Loucy (cell line): ENCODE results near the gene PEX19.

Experiments used
- H2AFZ ChIP-seq: fragments of 200-600 bp; sonication (generic); 2 replicates; pipeline ENCODE4 v1.6.0; 2016; ENCODE audit warnings: antibody characterized with exemption, mild to moderate bottlenecking, low read length, moderate library complexity
- H3F3A ChIP-seq: fragments of 200-600 bp; 2 replicates; pipeline ENCODE4 v1.6.0; 2016; ENCODE audit warnings: antibody characterized with exemption, low read depth, mild to moderate bottlenecking
- H3K27me3 ChIP-seq: fragments of 200-600 bp; sonication (generic); 2 replicates; pipeline ENCODE4 v1.6.1; 2014; ENCODE audit warnings: low read length, mild to moderate bottlenecking; ENCODE audit not compliant: insufficient read depth, poor library complexity, severe bottlenecking
- H3K36me3 ChIP-seq: fragments of 200-600 bp; sonication (generic); 2 replicates; pipeline ENCODE4 v1.6.1; 2016; ENCODE audit warnings: low read length; ENCODE audit not compliant: insufficient read depth
- H3K4me1 ChIP-seq: fragments of 200-600 bp; sonication (generic); 2 replicates; pipeline ENCODE4 v1.5.1; 2014; ENCODE audit warnings: low read length, mild to moderate bottlenecking; ENCODE audit not compliant: insufficient read depth, poor library complexity, severe bottlenecking
- H3K4me2 ChIP-seq: fragments of 200-600 bp; sonication (generic); 2 replicates; pipeline ENCODE4 v1.6.0; 2014; ENCODE audit warnings: antibody characterized with exemption, low read length, low read depth, mild to moderate bottlenecking; ENCODE audit not compliant: poor library complexity, severe bottlenecking
- H3K4me3 ChIP-seq: fragments of 200-600 bp; sonication (generic); 2 replicates; pipeline ENCODE4 v1.5.1; 2014; ENCODE audit warnings: low read length, mild to moderate bottlenecking, mixed read lengths; ENCODE audit not compliant: poor library complexity, severe bottlenecking
- H3K79me2 ChIP-seq: fragments of 200-600 bp; sonication (generic); 2 replicates; pipeline ENCODE4 v1.6.1; 2014; ENCODE audit warnings: low read length; ENCODE audit not compliant: insufficient read depth
- H3K9ac ChIP-seq: fragments of 200-600 bp; sonication (generic); 2 replicates; pipeline ENCODE4 v1.6.0; 2014; ENCODE audit warnings: mild to moderate bottlenecking, low read depth, low read length, moderate library complexity; ENCODE audit not compliant: poor library complexity, severe bottlenecking
- H3K9me2 ChIP-seq: fragments of 200-600 bp; sonication (generic); replicated peaks from 2 replicates; pipeline ENCODE4 v1.6.1; 2016; ENCODE audit warnings: low read depth, low read length, mixed read lengths
- H3K9me3 ChIP-seq: fragments of 200-600 bp; sonication (generic); 2 replicates; pipeline ENCODE4 v1.6.1; 2014; ENCODE audit warnings: mild to moderate bottlenecking, antibody characterized with exemption, low read length, low read depth; ENCODE audit not compliant: insufficient read depth
- H4K20me1 ChIP-seq: fragments of 200-600 bp; sonication (generic); 2 replicates; pipeline ENCODE4 v1.6.0; 2014; ENCODE audit warnings: antibody characterized with exemption, low read length, mild to moderate bottlenecking; ENCODE audit not compliant: insufficient read depth, poor library complexity, severe bottlenecking
- CTCF ChIP-seq: fragments of 200-600 bp; sonication (generic); conservative IDR thresholded peaks from 2 replicates; pipeline ENCODE4 v1.5.1; 2014; ENCODE audit warnings: mild to moderate bottlenecking, antibody characterized with exemption, low read length
- EZH2phosphoT487 ChIP-seq: fragments of 200-600 bp; IDR thresholded peaks from 2 replicates; pipeline ENCODE4 v1.6.1; 2018; ENCODE audit warnings: antibody characterized with exemption, mild to moderate bottlenecking, moderate library complexity, borderline replicate concordance

The PEX19 gene

GRCh38 chr1:160309185-160309557, 24.2 kb upstream of the PEX19 start:
- no peaks in the 10 kb centered on the region for H4K20me1 ChIP-seq
- H3K9ac ChIP-seq, result no peak overlapping the region
- H3K4me1 ChIP-seq, result no peaks in the 10 kb centered on the region
- H3F3A ChIP-seq, result no peaks in the 10 kb centered on the region
- no peaks in the 10 kb centered on the region for H3K27me3 ChIP-seq
- no peak overlapping the region for H2AFZ ChIP-seq
- TF ChIP-seq CTCF, result no peak
- no peaks in the 10 kb centered on the region for H3K79me2 ChIP-seq
- no peaks in the 10 kb centered on the region for H3K9me3 ChIP-seq
- no peak overlapping the region for H3K4me3 ChIP-seq
- no peaks in the 10 kb centered on the region for H3K9me2 ChIP-seq
- no peak overlapping the region for H3K4me2 ChIP-seq
- H3K36me3 ChIP-seq, result peaks cover 93% of the 10 kb centered on the region; the same call in 1 of the 2 replicates

GRCh38 chr1:160308451-160309184, 23.7 kb upstream of the PEX19 start:
- Histone ChIP-seq H3K4me2 (no peak overlapping the region), H3K9ac (no peak overlapping the region), H4K20me1 (no peaks in the 10 kb centered on the region), H3K9me2 (no peaks in the 10 kb centered on the region), H3K4me3 (no peak overlapping the region), H3K9me3 (no peaks in the 10 kb centered on the region), H3K4me1 (no peaks in the 10 kb centered on the region), H3K27me3 (no peaks in the 10 kb centered on the region), H3F3A (no peaks in the 10 kb centered on the region), H2AFZ (no peak overlapping the region), H3K79me2 (no peaks in the 10 kb centered on the region), H3K36me3 (peaks cover 93% of the 10 kb centered on the region; the same call in 1 of the 2 replicates)
- TF ChIP-seq EZH2phosphoT487, result no peak
- no peak for TF ChIP-seq CTCF

- no peaks in the 10 kb centered on the region for H3K79me2 ChIP-seq
- no peaks in the 10 kb centered on the region for H3F3A ChIP-seq
- no peaks in the 10 kb centered on the region for H3K9me2 ChIP-seq
- no peak for TF ChIP-seq EZH2phosphoT487
- TF ChIP-seq CTCF, result no peak
- no peaks in the 10 kb centered on the region for H4K20me1 ChIP-seq
- no peak overlapping the region for H2AFZ ChIP-seq
- no peaks in the 10 kb centered on the region for H3K9me3 ChIP-seq
- H3K36me3 ChIP-seq, result peaks cover 91% of the 10 kb centered on the region; the same call in 1 of the 2 replicates
- H3K27me3 ChIP-seq, result no peaks in the 10 kb centered on the region
- no peak overlapping the region for H3K9ac ChIP-seq
- no peak overlapping the region for H3K4me2 ChIP-seq
- H3K4me1 ChIP-seq, result no peaks in the 10 kb centered on the region
- H3K4me3 ChIP-seq, result no peak overlapping the region
Measured at GRCh38 chr1:160307118-160307791, 22.3 kb upstream of the PEX19 start.
